Fibroblast of lung (primary cell): ENCODE data around the gene PDZRN4.

Experiments
- CTCF ChIP-seq, 2 donors: IDR thresholded peaks in 1 of 2; conservative IDR thresholded peaks in 1 of 2; 1 replicate in 1 of 2; 2 replicates in 1 of 2; pipeline ENCODE4 v1.5.1; 2011 to 2012; ENCODE audit warnings: low read length in 2 of 2, control low read depth in 1 of 2, inconsistent platforms in 1 of 2, low read depth in 1 of 2, mild to moderate bottlenecking in 1 of 2
- EZH2 ChIP-seq: IDR thresholded peaks from 2 replicates; pipeline ENCODE4 v1.5.1; 2012; ENCODE audit warnings: low read length, control low read depth, mild to moderate bottlenecking; ENCODE audit errors: missing control alignments

GRCh38 chr12:41140117-41140516 lies 48.0 kb upstream of the PDZRN4 start:
- TF ChIP-seq CTCF (conservative IDR thresholded peaks at IDR 0.05 in 1 of 2, IDR thresholded peaks at IDR 0.05 in 1 of 2; ENCODE audit: low read depth in 1 of 2, low read length in 2 of 2): no peak
- TF ChIP-seq EZH2: no peak
